ENCODE data around the gene RAI1.
A peak's percentile ranks its signal among the peaks of the same experiment; 100 is the strongest.
"Not testable (repeated sequence)": the region's sequence is repeated elsewhere in the genome, so short reads cannot be mapped to it uniquely, and the experiment has no call there.

Gene RAI1, protein sequence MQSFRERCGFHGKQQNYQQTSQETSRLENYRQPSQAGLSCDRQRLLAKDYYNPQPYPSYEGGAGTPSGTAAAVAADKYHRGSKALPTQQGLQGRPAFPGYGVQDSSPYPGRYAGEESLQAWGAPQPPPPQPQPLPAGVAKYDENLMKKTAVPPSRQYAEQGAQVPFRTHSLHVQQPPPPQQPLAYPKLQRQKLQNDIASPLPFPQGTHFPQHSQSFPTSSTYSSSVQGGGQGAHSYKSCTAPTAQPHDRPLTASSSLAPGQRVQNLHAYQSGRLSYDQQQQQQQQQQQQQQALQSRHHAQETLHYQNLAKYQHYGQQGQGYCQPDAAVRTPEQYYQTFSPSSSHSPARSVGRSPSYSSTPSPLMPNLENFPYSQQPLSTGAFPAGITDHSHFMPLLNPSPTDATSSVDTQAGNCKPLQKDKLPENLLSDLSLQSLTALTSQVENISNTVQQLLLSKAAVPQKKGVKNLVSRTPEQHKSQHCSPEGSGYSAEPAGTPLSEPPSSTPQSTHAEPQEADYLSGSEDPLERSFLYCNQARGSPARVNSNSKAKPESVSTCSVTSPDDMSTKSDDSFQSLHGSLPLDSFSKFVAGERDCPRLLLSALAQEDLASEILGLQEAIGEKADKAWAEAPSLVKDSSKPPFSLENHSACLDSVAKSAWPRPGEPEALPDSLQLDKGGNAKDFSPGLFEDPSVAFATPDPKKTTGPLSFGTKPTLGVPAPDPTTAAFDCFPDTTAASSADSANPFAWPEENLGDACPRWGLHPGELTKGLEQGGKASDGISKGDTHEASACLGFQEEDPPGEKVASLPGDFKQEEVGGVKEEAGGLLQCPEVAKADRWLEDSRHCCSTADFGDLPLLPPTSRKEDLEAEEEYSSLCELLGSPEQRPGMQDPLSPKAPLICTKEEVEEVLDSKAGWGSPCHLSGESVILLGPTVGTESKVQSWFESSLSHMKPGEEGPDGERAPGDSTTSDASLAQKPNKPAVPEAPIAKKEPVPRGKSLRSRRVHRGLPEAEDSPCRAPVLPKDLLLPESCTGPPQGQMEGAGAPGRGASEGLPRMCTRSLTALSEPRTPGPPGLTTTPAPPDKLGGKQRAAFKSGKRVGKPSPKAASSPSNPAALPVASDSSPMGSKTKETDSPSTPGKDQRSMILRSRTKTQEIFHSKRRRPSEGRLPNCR (N-terminal part only)

DNA sequence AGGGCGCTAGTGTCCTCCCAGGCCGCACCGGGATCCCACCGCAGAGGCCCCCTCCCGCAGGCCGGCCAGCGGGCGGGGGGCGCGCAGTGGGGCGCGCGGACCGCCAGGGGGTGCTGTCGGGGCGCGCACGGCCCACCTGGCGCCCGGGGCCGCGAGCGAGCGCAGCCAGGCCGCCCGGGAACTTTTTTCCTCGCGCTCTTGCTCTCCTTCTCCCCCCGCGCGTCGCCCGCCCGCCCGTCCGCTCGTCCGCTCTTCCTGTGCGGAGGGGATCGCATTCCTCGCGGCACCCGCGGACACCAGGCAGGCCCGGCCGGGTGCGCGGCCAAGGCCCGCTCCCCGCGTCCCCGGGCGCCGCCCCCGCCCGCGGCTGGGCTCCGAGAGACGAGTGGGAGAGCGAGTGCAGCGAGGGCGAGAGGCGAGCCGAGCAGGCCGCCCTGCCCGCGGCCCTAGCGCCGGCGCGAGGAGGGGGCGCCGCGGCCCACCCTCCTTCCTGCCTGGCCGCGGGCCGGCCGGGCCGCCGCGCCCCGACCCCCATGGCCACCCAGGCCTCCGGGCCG, at the start of gene RAI1:
TSS of gene RAI1 (plus strand) at position 272 of the 557 bp plus-strand sequence. CDS start 111,491 bp downstream, outside the sequence.
- DNase-seq = no peak

DNA sequence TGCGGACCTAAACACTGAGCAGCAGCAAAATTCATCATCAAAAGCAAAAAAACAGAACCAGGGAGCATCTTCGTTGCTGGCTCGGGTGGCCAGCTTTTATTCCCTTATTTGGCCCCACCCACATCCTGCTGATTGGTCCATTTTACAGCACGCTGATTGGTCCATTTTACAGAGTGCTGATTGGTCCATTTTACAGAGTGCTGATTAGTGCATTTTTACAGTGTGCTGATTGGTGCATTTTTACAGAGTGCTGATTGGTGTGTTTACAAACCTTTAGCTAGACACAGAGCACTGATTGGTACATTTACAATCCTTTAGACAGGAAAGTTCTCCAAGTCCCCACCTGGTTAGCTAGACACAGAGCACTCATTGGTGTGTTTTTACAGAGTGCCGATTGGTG, 48.6 kb upstream of the RAI1 start:
- DNase-seq = not testable (repeated sequence)

DNA sequence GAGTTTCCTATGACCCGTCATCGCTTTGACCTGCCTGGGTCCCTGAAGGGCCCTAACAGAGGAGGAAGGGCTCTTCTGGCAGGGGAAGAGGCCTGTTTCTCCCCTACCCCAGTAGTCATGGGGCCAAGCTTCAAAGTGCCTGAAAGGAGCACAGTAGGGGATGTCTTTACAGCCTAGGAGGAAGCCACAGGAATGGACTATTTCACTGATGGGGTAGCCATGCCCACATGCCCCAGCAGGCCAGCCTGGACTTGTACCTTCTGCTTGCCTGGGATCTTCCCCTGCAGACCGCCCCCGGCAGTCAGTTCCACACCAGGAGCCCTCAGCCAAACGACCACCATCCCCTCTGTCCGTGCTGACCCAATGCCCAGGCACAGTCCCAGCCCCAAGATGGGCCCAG, 47.9 kb upstream of the RAI1 start:
- DNase-seq = no peak

DNA sequence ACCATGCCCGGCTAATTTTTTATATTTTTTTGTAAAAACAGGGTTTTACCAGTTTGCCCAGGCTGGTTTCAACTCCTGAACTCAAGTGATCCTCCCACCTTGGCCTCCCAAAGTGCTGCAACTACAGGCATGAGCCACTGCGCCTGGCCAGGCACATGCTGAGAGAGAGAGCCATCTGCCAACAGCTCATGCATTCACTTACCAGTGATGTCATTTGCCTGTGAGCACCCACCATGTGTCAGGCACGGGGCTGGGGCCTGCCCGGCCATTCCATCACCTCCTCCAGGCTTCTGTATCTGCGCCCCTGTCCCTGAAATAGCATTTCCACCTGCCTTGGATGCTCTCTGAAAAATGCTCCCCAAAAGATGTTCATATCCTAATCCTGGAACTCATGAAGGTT, 46.1 kb upstream of the RAI1 start:
- no peak for DNase-seq

DNA sequence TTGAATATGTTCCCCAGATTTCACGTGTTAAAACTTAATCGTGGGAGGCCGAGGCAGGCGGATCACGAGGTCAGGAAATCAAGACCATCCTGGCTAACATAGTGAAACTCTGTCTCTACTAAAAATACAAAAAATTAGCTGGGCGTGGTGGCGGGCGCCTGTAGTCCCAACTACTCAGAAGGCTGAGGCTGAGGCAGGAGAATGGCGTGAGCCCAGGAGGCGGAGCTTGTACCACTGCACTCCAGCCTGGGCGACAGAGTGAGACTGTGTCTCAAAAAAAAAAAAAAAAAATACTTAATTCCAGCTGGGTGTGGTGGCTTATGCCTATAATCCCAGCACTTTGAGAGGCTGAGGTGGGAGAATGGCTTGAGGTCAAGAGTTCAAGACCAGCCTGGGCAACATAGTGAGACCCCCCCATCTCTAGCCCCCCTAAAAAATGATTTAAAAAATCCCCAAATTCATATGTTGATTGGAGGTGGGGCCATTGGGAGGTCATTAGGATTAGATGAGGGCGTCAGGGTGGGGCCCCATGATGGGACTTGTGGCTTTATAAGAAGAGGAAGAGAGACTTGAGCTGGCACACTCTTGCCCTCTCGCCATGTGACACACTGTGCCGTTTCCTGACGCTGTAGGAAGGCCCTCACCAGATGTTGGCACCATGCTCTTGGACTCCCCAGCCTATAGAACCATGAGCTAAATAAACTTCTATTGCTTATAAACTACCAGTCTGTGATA, 45.6 kb upstream of the RAI1 start:
- not testable (repeated sequence) for DNase-seq

DNA sequence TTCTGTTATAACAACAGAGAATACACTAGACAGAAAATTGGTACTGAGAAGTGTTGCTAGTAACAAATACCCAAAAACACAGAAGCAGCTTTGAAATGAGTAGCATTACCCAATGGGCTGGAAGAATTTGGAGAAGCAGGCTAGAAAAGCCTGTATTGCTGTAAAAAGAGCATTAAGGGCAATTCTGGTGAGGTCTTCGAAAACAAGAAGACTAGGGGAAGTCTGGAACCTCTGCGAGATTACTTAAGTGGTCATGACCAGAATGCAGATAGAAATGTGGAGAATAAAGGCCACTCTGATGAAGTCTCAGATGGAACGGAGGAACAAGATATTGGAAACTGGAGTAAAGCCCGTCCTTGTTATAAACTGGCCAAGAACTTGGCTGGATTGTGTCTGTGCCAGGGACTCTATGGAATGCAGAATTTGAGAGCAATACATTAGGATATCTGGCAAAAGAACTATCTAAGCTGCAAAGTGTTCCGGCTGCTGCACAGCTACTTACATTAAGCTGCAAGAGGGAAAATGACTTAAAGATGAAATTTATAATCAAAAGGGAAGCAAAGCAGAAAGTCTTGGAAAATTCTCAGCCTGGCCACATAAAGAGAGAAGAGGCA, 44.9 kb upstream of the RAI1 start:
- no peak for DNase-seq

DNA sequence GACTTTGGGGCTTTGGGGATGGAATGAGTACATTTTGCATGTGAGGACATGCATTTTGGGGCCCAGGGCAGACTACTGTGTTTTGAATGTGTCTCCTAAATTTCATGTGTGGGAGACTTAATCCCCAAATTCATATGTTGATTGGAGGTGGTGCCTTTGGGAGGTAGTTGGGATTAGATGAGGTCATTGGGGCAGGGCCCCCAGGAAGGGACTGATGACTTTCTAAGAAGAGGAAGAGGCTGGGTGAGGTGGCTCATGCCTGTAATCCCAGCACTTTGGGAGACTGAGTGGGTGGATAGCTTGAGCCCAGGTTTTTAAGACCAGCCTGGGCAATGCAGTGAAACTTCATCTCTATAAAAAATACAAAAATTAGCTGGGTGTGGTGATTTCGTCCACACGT, 42.8 kb upstream of the RAI1 start:
- no peak for DNase-seq

DNA sequence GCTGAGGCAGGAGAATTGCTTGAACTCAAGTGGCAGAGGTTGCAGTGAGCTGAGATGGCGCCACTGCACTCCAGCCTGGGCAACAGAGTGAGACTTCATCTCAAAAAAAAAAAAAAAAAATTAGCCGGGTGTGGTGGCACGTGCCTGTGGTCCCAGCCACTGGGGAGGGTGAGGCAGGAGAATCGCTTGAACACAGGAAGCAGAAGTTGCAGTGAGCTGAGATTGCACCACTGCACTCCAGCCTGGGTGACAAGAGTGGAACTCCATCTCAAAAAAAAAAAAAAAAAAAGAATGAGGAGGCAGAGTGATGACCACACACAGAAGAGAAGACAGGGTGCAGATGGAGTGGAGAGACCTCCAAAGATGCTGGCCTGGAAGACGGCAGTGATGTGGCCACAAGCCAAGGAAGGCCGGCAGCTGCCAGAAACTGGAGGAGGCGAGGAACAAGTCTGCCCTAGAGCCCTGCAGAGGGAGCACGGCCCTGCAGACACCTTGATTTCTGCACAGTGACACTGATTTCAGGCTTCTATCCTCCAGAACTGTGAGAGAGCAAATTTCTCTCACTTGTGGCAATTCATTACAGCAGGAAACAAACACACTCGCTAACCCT, 41.5 kb upstream of the RAI1 start:
- DNase-seq = not testable (repeated sequence)

DNA sequence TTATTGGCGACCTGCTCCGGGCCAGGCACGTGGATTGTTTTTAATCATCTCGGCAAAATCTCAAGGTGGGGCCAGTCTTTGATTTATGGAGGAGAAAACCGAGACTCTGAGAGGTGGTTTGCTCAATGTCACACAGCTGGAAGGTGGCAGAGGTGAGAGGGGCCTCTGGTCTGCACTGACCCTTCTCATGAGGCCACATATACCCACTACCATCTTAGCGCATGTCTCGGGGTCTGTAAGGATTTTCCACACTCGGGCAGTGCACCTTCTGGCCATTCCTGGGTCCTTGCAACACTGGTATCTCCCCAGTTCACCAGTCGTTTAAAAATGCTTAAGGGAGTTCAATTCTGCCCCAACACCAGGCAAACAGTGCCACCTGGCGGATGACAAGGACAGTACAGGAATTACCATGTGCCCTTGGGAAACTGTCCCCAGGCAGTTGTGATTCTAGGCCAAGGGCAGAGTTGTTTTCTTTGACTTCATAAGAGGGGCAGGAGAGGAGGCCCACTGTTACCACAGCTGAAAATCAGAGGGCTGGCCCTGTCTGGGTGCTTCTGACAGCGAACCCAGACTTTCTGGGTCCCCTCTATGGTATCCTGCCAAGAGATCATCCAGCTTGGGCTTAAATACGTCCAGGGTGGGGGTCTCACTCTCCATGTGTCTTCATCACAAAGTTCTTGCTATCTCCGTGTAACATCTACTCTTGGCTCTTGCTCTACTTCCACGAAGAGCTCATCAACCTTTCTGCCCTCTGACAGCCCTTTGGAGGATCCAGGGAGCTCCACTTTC, 39.4 kb upstream of the RAI1 start:
- DNase-seq = peak; percentile 50

DNA sequence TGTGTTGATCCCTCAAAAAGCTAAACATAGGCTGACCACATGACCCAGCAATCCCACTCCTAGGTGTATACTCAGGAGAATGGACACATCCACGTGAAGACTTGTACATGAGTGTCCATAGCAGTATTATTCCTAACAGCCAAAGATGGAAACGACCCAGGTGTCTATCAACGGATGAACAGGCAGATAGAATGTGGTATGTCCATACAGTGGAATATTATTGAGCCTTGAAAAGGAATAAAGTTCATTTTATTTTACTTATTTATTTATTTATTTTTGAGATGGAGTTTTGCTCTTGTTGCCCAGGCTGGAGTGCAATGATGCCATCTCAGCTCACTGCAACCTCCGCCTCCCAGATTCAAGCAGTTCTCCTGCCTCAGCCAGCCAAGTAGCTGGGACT, 36.1 kb upstream of the RAI1 start:
- not testable (repeated sequence) for DNase-seq

DNA sequence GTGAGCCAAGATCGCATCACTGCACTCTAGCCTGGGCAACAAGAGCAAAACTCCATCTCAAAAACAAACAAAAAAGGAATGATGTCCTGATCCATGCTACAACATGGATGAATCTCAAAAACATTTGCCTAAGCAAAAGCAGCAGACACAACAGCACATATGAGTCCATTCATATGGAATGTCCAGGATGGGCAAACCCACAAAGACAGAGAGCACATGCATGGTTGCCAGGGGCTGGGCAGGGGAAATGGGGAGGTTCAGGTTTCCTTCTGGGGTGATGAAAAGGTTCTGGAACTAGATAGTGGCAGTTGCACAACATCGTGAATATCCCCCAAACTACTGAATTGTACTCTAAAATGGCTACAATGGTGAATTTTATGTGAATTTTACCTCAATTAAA, 35.3 kb upstream of the RAI1 start:
- no peak for DNase-seq

DNA sequence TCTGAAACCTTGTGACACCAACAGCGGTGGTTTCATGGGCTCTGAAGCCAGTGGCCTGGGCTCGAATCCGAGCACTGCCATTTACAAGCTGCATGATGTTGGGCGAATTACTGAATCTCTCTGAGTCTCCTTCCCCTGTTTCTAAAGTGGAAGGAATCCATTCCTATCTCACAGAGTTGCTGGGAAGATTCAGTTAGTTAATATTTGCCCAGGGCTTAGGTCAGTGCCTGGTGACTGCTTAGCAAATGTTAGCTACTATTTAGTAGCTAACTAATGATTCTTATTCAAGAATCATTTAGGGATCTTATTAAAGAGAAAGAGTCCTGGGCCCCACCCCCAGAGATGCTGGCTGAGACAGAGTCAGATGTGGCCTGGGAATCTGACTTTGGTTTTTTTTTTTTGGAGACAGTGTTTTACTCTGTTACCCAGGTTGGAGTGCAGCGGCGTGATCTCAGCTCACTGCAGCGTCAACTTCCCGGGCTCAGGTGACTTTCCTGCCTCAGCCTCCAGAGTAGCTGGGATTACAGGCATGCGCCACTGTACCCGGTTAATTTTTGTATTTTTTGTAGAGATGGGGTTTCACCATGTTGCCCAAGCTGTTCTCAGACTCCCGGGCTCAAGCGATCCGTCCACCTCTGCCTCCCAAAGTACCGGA, 33.6 kb upstream of the RAI1 start:
- DNase-seq = no peak

DNA sequence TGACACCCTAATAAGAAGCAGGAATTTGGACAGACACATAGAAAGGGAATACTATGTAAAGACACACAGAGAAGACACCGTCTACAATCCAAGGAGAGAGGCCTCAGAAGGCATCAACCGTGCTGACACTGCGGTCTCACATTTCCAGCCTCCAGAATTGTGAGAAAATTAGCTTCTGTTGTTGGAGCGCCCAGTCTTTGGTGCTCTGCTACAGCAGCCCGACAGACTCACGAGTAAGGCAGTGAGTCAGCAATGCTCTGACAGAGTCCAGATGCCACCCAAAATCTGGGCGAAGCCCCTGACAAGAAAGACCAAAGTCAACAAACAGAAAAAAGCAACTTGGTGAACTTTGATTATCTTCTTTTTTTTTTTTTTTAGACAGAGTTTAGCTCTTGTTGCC, 32.5 kb upstream of the RAI1 start:
- DNase-seq = no peak

DNA sequence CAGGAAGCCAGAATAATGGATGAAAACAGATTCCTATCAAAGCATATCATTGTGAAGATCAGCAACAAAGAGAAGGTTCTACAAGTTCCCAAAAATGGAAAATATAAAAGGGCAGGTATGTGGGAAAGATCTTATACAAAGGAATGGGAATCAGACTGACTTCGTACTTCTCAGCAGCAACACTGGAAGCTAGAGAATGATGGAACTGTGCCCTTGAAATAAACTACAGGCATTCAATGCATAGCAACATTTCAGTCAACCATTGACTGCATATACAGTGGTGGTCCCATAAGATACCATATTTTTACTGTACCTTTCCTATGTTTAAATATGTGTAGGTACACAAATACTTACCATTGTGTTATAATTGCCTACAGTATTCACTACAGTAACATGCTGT, 30.3 kb upstream of the RAI1 start:
- no peak for DNase-seq

DNA sequence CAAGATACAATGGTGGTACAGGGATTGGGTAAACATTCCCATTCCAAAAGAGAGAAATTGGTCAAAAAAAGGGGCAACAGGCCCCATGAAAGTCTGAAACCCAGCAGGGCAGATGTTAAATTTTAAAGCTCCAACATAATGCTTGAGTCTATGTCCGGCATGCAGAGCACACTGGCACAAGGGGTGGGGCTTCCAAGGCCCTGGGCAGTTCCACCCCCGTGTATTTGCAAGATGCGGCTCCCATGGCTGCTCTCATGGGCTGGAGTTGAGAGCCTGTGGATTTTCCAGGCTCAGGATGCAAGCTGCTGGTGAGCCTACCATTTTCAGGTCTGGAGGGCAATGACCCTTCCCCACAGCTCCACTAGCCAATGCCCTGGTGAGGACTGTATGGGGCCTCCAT, 27.9 kb upstream of the RAI1 start:
- no peak for DNase-seq

DNA sequence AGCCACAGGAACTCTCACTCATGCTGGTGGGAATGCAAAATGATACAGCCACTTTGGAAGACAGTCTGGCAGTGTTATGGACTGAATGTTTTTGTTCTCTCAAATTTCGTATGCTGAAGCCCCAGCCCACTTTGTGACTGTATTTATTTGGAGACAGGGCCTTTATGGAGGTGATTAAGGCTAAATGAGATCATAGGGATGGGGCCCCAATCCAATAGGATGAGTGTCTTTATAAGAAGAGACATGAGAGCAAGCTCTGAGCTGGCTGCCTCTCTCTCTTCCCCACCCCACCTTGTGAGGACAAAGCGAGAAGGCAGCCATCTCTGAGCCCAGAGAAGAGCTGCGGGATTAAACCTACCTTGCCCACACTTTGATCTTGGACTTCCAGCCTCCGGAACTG, 21.9 kb upstream of the RAI1 start:
- no peak for DNase-seq

DNA sequence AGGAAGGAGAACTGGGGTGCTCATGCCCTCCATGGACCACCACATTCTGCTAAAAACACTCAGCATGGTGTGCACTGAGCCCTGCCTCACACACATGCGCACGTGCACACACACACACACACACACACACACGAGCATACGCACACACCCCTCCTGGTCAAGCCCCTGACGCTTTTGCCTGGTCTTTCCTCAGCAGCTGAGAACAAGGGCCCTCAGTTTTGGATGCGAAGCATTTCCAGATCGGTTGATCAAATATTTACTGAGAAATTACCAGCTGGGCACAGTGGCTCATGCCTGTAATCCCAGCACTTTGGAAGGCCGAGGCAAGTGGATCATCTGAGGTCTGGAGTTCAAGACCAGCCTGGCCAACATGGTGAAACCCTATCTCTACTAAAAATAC, 20.1 kb upstream of the RAI1 start:
- DNase-seq = no peak

DNA sequence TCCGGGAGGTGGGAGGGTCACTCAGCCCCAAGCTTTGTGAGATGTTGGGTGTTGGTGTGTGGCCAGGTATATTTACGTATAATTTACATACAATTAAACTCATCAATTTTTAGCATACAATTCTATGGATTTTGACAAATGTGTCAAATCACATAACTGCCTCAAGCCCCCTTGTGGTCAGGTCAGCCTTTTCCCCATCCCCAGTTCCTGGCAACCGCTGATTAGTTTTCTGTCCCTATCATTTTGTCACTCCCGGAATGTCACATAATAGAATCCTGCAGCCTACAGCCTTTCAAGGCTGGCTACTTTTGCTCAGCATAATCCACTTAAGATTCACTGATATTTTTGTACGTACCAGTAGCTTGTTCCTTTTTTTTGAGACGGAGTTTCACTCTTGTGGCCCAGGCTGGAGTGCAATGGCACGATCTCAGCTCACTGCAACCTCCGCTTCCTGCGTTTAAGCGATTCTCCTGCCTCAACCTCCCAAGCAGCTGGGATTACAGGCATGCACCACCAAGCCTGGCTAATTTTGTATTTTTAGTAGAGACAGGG, 19.3 kb upstream of the RAI1 start:
- DNase-seq = no peak

DNA sequence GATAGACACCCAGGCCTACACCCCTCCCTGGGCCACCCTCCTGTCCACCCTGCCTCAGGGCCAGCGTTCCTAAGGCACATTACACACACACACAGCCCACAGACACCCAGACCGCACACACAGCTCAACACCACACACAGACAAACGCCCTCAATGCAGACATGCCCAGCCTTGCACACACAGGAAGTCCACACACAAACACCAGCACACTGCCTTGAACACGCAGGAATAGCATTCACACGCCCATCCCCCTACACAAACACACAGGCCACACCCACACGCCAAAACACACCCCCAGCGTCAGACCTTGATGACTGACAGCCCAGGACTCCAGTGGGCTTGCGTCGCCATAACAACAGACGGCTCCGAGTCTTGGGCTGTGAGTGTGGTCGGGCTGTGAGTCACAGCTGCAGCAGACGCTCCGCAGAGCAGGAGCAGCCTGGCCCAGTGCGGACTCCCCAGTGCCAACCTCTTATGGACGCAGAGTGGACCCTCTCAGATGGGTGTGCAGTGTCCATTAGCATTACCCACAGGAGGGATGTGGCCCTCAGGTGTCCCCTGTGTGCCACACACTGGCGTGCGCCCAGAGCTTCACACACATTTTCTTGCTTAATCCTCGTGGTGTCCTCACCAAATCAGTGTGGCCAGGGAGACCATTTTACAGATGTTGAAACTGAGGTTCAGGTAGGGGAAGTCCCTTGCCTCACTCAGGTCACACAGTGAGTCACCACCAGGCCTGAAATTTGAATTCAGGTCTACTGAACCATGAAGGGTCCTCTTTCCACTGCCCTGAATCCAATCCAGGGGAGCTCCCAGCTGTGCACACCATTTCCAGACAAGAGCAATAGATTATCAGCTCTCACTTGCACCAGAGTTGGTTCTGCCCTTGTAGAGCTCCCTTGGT, 17.8 kb upstream of the RAI1 start:
- no peak for DNase-seq

Measured in KG1 (cell line).